Hepatocyte (in vitro differentiated cells): ENCODE results near the gene ABCA8. TPM values are rescaled to one million over a fixed set of nuclear protein-coding genes. Genes with fewer than 3 reads are reported as not detected.

Experiments
- DNase-seq: peaks from one replicate; pipeline ENCODE4 v3.0.0-alpha.2; 2016; ENCODE audit warnings: low spot score
- H2AFZ ChIP-seq: fragments of 200-600 bp; sonication (generic); 2 replicates; pipeline ENCODE4 v1.6.0; 2016; ENCODE audit warnings: antibody characterized with exemption, mild to moderate bottlenecking
- H3K27ac ChIP-seq: fragments of 200-600 bp; sonication (generic); 2 replicates; pipeline ENCODE4 v1.5.1; 2016; ENCODE audit warnings: mild to moderate bottlenecking
- H3K27me3 ChIP-seq: fragments of 200-600 bp; sonication (generic); 2 replicates; pipeline ENCODE4 v1.6.1; 2016
- H3K36me3 ChIP-seq: fragments of 200-600 bp; sonication (generic); replicated peaks from 2 replicates; pipeline ENCODE4 v1.5.1; 2016; ENCODE audit warnings: low read depth; ENCODE audit not compliant: insufficient read depth
- H3K4me1 ChIP-seq: fragments of 200-600 bp; sonication (generic); 2 replicates; pipeline ENCODE4 v1.5.1; 2016; ENCODE audit warnings: mild to moderate bottlenecking, moderate library complexity; ENCODE audit not compliant: insufficient read depth
- H3K4me2 ChIP-seq: fragments of 200-600 bp; sonication (generic); 2 replicates; pipeline ENCODE4 v1.6.0; 2016
- H3K4me3 ChIP-seq: fragments of 200-600 bp; sonication (generic); 2 replicates; pipeline ENCODE4 v1.5.1; 2016; ENCODE audit warnings: mild to moderate bottlenecking
- H3K79me2 ChIP-seq: fragments of 200-600 bp; sonication (generic); 2 replicates; pipeline ENCODE4 v1.6.0; 2017; ENCODE audit warnings: mild to moderate bottlenecking
- H3K9me2 ChIP-seq: fragments of 200-600 bp; sonication (generic); replicated peaks from 2 replicates; pipeline ENCODE4 v1.6.0; 2017; ENCODE audit warnings: mild to moderate bottlenecking; ENCODE audit not compliant: insufficient read depth
- H3K9me3 ChIP-seq: fragments of 200-600 bp; sonication (generic); 2 replicates; pipeline ENCODE4 v1.5.1; 2016; ENCODE audit warnings: low read depth, mild to moderate bottlenecking
- H4K20me1 ChIP-seq: fragments of 200-600 bp; sonication (generic); 2 replicates; pipeline ENCODE4 v1.6.0; 2016; ENCODE audit warnings: mild to moderate bottlenecking; ENCODE audit not compliant: insufficient read depth, poor library complexity, severe bottlenecking
- CTCF ChIP-seq: fragments of 200-600 bp; sonication (generic); IDR thresholded peaks from 2 replicates; pipeline ENCODE4 v1.5.1; 2016; ENCODE audit warnings: antibody characterized with exemption, mild to moderate bottlenecking; ENCODE audit not compliant: poor library complexity
- EZH2 ChIP-seq: fragments of 200-600 bp; sonication (generic); IDR thresholded peaks from 2 replicates; pipeline ENCODE4 v1.6.1; 2016; ENCODE audit warnings: antibody characterized with exemption, mild to moderate bottlenecking, borderline replicate concordance
- EZH2phosphoT487 ChIP-seq: fragments of 200-600 bp; sonication (generic); IDR thresholded peaks from one replicate; pipeline ENCODE4 v1.6.1; 2018; ENCODE audit warnings: antibody characterized with exemption, mild to moderate bottlenecking, low read depth, moderate library complexity; ENCODE audit not compliant: unreplicated experiment, severe bottlenecking
- WGBS: methylation state at CpG from one replicate; pipeline ENCODE4 v1.1.6; 2016; ENCODE audit warnings: low lambda C conversion rate; ENCODE audit errors: missing lambda C conversion rate; 5-methylcytosine and 5-hydroxymethylcytosine counted together
- polyA plus RNA-seq: library from polyadenylated mRNA; unstranded; fragments of >200 nt; fragmentation: Nextera tagmentation; extraction: Ambion mirVana; gene quantifications from 2 replicates; pipeline ENCODE4 v1.2.1, GENCODE V29; 2016
- total RNA-seq: library from RNA; depleted of rRNA; stranded (reverse); fragments of >200 nt; gene quantifications from 2 replicates; pipeline ENCODE4 v1.2.3, GENCODE V29; 2014

ABCA8 gene
- total and polyA plus RNA-seq, 2 experiments from 2014 or later, result 2.1 to 6.0 TPM

DNA sequence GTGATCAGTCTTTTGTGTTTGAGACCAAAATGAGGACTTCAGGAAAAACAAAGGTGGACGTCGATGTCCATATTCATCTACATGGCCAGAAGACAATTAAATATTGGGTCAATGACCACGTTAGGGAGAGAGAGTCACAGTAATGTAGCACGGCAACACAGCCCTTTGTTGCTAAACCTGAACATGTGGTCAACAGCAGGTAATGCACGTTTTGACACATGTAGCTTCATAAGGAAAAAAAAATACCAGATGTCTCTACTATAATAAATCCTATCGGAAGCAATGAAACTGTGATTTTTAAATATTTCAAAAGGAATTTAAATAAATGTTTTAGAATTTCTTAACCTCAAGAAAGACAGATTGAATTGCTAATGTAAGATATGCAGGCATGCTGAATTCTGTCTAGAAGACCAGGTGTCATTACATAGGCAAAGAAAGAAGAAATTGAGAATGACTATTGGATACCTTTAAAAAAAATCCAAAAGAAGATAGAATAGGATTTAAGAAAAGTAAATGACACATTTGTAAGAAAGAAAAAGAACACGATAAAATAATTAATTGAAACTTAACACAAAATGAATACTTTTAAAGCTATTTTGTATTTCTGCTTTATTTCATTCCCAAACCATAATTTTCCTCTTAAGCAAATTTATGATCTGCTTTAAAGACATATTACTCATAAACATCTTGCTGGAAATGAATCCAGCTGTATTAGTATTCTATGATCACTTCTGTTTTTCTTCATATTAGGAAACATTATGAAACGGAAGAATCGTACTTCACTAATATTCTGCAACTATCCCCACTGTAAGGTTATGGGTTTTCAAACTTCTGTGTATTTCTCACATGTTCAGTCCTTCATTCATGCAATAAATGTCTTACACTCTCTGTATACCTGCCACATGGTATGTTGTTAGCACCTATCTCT is 30.1 kb downstream of the ABCA8 start:
- 84% methylated on average over 9 of the region's 9 CpGs for WGBS

GRCh38 chr17:68910789-68911431 is 44.3 kb downstream of the ABCA8 start:
- no peak overlapping the region for H3K27ac ChIP-seq
- no peak overlapping the region for H2AFZ ChIP-seq

More for the DNA sequence above, 30.1 kb downstream of the ABCA8 start:
- H3K4me1 ChIP-seq, result no peaks in the 10 kb centered on the region
- DNase-seq, result no peak
- no peak overlapping the region for H2AFZ ChIP-seq
- no peaks in the 10 kb centered on the region for H3K79me2 ChIP-seq
- H3K27ac ChIP-seq, result no peak overlapping the region
- H3K4me3 ChIP-seq, result no peak overlapping the region
- H4K20me1 ChIP-seq, result no peaks in the 10 kb centered on the region
- TF ChIP-seq CTCF, result no peak
- TF ChIP-seq EZH2phosphoT487, result no peak
- TF ChIP-seq EZH2, result no peak
- H3K27me3 ChIP-seq, result no peaks in the 10 kb centered on the region
- H3K9me2 ChIP-seq, result no peaks in the 10 kb centered on the region
- no peaks in the 10 kb centered on the region for H3K36me3 ChIP-seq
- no peak overlapping the region for H3K4me2 ChIP-seq
- H3K9me3 ChIP-seq, result no peaks in the 10 kb centered on the region

GRCh38 chr17:68910251-68910705 is 44.9 kb downstream of the ABCA8 start:
- Histone ChIP-seq H3K9me2 (no peaks in the 10 kb centered on the region), H3K27ac (peak overlapping the region; percentile 71), H3K9me3 (no peaks in the 10 kb centered on the region), H4K20me1 (no peaks in the 10 kb centered on the region), H3K4me2 (no peak overlapping the region), H2AFZ (no peak overlapping the region), H3K4me1 (peaks cover 7% of the 10 kb centered on the region), H3K36me3 (no peaks in the 10 kb centered on the region), H3K4me3 (no peak overlapping the region), H3K27me3 (no peaks in the 10 kb centered on the region), H3K79me2 (no peaks in the 10 kb centered on the region)
- WGBS, result 81% methylated on average over 5 of the region's 5 CpGs
- TF ChIP-seq EZH2 (no peak), CTCF (no peak), EZH2phosphoT487 (no peak)
- DNase-seq, result no peak

More at GRCh38 chr17:68910789-68911431, 44.3 kb downstream of the ABCA8 start:
- Histone ChIP-seq H3K4me2 (no peak overlapping the region), H3K79me2 (no peaks in the 10 kb centered on the region), H3K9me2 (no peaks in the 10 kb centered on the region), H3K36me3 (no peaks in the 10 kb centered on the region), H3K4me3 (no peak overlapping the region), H3K4me1 (peaks cover 7% of the 10 kb centered on the region), H3K27me3 (no peaks in the 10 kb centered on the region), H4K20me1 (no peaks in the 10 kb centered on the region), H3K9me3 (no peaks in the 10 kb centered on the region)
- DNase-seq, result no peak
- WGBS, result 100% methylated on average over 2 of the region's 2 CpGs
- TF ChIP-seq EZH2phosphoT487 (no peak), EZH2 (no peak), CTCF (no peak)
